HG02610 (cell line): ENCODE data around the gene CSRNP3.
A peak's percentile ranks its signal among the peaks of the same experiment; 100 is the strongest.
"Not testable (repeated sequence)": the region's sequence is repeated elsewhere in the genome, so short reads cannot be mapped to it uniquely, and the experiment has no call there.

ENCODE experiments used
- ATAC-seq: cut with Tn5 transposase; IDR thresholded peaks from one replicate; pipeline ENCODE4 v1.9.1; 2021; ENCODE audit warnings: mild to moderate bottlenecking, moderate library complexity; ENCODE audit not compliant: unreplicated experiment

Gene CSRNP3

GRCh38 chr2:165584126-165584654, 114.7 kb downstream of the CSRNP3 start:
- no peak for ATAC-seq

GRCh38 chr2:165586019-165586418, 116.5 kb downstream of the CSRNP3 start:
- no peak for ATAC-seq

GRCh38 chr2:165587335-165587938, 117.9 kb downstream of the CSRNP3 start:
- peak; percentile 70 for ATAC-seq

GRCh38 chr2:165590999-165591398, 121.5 kb downstream of the CSRNP3 start:
- not testable (repeated sequence) for ATAC-seq

- no peak for ATAC-seq
These were observed 123.6 kb downstream of the CSRNP3 start for GRCh38 chr2:165593081-165593480.

GRCh38 chr2:165594231-165594934, 124.9 kb downstream of the CSRNP3 start:
- ATAC-seq, result no peak

GRCh38 chr2:165594935-165595255, 125.4 kb downstream of the CSRNP3 start:
- ATAC-seq, result peak; percentile 95

- no peak for ATAC-seq
These were observed 127.3 kb downstream of the CSRNP3 start for GRCh38 chr2:165596788-165597187.

- no peak for ATAC-seq
These were observed 131.8 kb downstream of the CSRNP3 start for GRCh38 chr2:165601065-165601830.

- ATAC-seq, result no peak
These were observed 132.5 kb downstream of the CSRNP3 start for GRCh38 chr2:165601928-165602521.

GRCh38 chr2:165609672-165610071, 140.2 kb downstream of the CSRNP3 start:
- ATAC-seq, result no peak

GRCh38 chr2:165610591-165611029, 141.1 kb downstream of the CSRNP3 start:
- ATAC-seq, result no peak

- ATAC-seq, result no peak
These were observed 148.4 kb downstream of the CSRNP3 start for GRCh38 chr2:165617741-165618481.

- no peak for ATAC-seq
These were observed 149.3 kb downstream of the CSRNP3 start for GRCh38 chr2:165618806-165619205.

GRCh38 chr2:165621086-165621560, 151.6 kb downstream of the CSRNP3 start:
- no peak for ATAC-seq

GRCh38 chr2:165623161-165623560, 153.7 kb downstream of the CSRNP3 start:
- ATAC-seq, result no peak

- no peak for ATAC-seq
These were observed 154.4 kb downstream of the CSRNP3 start for GRCh38 chr2:165623783-165624469.

- ATAC-seq, result no peak
These were observed 154.9 kb downstream of the CSRNP3 start for GRCh38 chr2:165624470-165624800.

GRCh38 chr2:165627470-165627869, 158.0 kb downstream of the CSRNP3 start:
- no peak for ATAC-seq

GRCh38 chr2:165629776-165630175, 160.3 kb downstream of the CSRNP3 start:
- no peak for ATAC-seq
